Endothelial cell (in vitro differentiated cells): ENCODE measurements around the gene PRR16. TPM values are rescaled to one million over a fixed set of nuclear protein-coding genes. Genes with fewer than 3 reads are reported as not detected.

Experiments
- DNase-seq: peaks from one replicate; pipeline ENCODE4 v3.0.0; 2021; ENCODE audit warnings: low spot score
- H3K27ac Mint-ChIP-seq: one replicate; pipeline ENCODE4 v1.8.0; 2021; ENCODE audit warnings: mixed read lengths, inconsistent platforms; ENCODE audit not compliant: unreplicated experiment
- H3K27me3 Mint-ChIP-seq: one replicate; pipeline ENCODE4 v1.8.0; 2021; ENCODE audit warnings: mild to moderate bottlenecking, moderate library complexity, mixed read lengths, inconsistent platforms; ENCODE audit not compliant: unreplicated experiment
- H3K36me3 Mint-ChIP-seq: one replicate; pipeline ENCODE4 v1.8.0; 2021; ENCODE audit warnings: mild to moderate bottlenecking, low read depth, mixed read lengths, inconsistent platforms; ENCODE audit not compliant: unreplicated experiment
- H3K4me1 Mint-ChIP-seq: one replicate; pipeline ENCODE4 v1.8.0; 2021; ENCODE audit warnings: mild to moderate bottlenecking, mixed read lengths, inconsistent platforms; ENCODE audit not compliant: unreplicated experiment
- H3K4me3 Mint-ChIP-seq: one replicate; pipeline ENCODE4 v1.8.0; 2021; ENCODE audit warnings: mild to moderate bottlenecking, mixed read lengths, inconsistent platforms; ENCODE audit not compliant: unreplicated experiment
- H3K9me3 Mint-ChIP-seq: one replicate; pipeline ENCODE4 v1.8.0; 2021; ENCODE audit warnings: mixed read lengths, inconsistent platforms; ENCODE audit not compliant: unreplicated experiment
- total RNA-seq: library from RNA; stranded (reverse); fragmentation: NEBNext Ultra II Directional; extraction: Animal tissue kit (Norgen Biotek cat#: 25700); gene quantifications from one replicate; pipeline ENCODE4 v1.2.1, GENCODE V29; 2021; ENCODE audit not compliant: unreplicated experiment
- TF ChIP-seq, protein P1 (sequence below): fragments of 200-600 bp; sonication (generic); IDR thresholded peaks from one replicate; pipeline ENCODE4 v1.5.0; 2021; ENCODE audit warnings: antibody characterized with exemption; ENCODE audit not compliant: unreplicated experiment

PRR16 gene
- total RNA-seq, 1 donor from 2014 or later: not detected

DNA sequence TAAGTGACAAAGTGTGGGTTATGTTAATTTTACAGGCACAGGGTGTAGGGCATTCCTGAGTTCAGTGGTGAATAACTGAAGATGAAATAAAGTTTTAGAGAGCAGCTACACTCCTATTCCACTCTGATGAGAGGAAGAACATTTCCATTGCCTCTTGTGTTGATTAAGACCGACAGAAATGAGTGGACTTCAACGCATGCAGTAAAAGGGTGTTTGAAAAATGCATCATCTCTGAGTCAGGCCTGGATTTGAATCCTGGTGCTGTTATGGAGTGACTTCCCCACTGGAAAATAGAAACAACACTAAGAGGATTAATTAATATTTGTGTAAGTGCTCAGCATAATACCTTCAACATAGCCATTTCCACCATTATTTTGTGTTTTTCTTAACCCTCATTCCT lies 86.3 kb downstream of the PRR16 start:
- TF ChIP-seq, protein P1, sequence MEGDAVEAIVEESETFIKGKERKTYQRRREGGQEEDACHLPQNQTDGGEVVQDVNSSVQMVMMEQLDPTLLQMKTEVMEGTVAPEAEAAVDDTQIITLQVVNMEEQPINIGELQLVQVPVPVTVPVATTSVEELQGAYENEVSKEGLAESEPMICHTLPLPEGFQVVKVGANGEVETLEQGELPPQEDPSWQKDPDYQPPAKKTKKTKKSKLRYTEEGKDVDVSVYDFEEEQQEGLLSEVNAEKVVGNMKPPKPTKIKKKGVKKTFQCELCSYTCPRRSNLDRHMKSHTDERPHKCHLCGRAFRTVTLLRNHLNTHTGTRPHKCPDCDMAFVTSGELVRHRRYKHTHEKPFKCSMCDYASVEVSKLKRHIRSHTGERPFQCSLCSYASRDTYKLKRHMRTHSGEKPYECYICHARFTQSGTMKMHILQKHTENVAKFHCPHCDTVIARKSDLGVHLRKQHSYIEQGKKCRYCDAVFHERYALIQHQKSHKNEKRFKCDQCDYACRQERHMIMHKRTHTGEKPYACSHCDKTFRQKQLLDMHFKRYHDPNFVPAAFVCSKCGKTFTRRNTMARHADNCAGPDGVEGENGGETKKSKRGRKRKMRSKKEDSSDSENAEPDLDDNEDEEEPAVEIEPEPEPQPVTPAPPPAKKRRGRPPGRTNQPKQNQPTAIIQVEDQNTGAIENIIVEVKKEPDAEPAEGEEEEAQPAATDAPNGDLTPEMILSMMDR: no peak
- no peak overlapping the region for H3K4me3 Mint-ChIP-seq
- no peaks in the 10 kb centered on the region for H3K4me1 Mint-ChIP-seq
- no peaks in the 10 kb centered on the region for H3K36me3 Mint-ChIP-seq
- no peaks in the 10 kb centered on the region for H3K27me3 Mint-ChIP-seq
- DNase-seq: no peak
- no peaks in the 10 kb centered on the region for H3K9me3 Mint-ChIP-seq
- no peak overlapping the region for H3K27ac Mint-ChIP-seq

DNA sequence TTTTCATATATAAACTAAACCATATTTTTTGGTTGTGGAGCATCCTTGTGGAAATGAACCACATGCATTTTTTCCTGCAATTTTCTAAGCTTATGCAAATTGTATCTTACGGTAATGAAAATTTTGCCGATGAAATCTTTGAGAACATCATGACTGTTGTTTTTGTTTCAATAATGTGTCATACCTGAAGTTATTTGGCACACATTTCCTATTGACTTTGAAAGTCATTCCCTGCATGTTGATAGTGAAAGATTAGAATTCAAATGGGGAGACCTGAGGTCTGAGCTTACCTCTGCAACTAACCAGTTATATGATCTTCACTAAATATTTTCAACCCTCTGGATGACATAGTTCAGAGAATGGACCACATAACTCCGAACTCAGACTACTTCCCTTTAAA lies 88.5 kb downstream of the PRR16 start:
- no peaks in the 10 kb centered on the region for H3K9me3 Mint-ChIP-seq
- TF ChIP-seq, protein P1: no peak
- no peaks in the 10 kb centered on the region for H3K36me3 Mint-ChIP-seq
- H3K4me3 Mint-ChIP-seq: no peak overlapping the region
- no peaks in the 10 kb centered on the region for H3K4me1 Mint-ChIP-seq
- no peak for DNase-seq
- H3K27ac Mint-ChIP-seq: no peak overlapping the region
- H3K27me3 Mint-ChIP-seq: no peaks in the 10 kb centered on the region

DNA sequence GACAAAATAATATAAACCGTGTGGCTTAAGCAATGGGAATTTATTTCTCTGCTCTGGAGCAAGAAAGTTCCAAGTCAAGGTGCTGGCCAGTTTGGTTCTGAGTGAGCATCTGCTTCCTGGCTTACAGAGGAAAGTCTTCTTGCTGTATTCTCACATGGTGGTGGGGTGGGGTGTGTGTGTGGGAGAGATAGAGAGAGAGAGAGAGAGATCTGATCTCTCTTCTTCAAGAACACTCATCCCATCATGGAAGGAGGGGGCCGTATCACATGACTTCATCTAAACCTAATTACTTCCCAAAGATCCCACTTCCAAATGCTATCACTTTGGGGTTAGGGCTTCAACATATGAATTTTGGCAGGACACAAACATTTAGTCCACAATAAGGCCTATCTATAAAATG lies 91.2 kb downstream of the PRR16 start:
- TF ChIP-seq, protein P1: no peak
- Mint-ChIP-seq H3K9me3 (no peaks in the 10 kb centered on the region), H3K27ac (no peak overlapping the region), H3K27me3 (no peaks in the 10 kb centered on the region), H3K4me1 (no peaks in the 10 kb centered on the region), H3K36me3 (no peaks in the 10 kb centered on the region), H3K4me3 (no peak overlapping the region)
- DNase-seq: no peak

DNA sequence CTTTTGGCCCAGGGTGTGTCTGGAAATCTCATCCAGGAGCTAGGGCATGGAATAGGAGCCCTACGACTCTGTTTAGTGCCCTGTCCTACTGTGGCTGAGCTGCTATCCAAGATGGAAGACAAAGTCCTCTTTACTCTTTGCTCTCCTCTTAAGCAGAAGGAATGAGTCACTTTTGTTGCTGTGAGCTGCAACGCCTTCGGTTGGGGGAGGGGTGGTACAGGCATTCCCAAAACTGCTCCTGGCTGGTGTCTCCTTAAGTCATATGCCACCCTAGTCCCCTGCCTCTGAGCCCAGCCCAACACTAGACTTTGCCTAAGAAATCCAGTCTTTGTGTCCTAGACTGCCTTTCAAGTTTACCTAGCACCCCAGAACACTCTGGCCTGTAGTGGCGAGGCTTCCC lies 99.9 kb downstream of the PRR16 start:
- H3K4me3 Mint-ChIP-seq: no peak overlapping the region
- H3K9me3 Mint-ChIP-seq: no peaks in the 10 kb centered on the region
- no peaks in the 10 kb centered on the region for H3K27me3 Mint-ChIP-seq
- TF ChIP-seq, protein P1: no peak
- no peaks in the 10 kb centered on the region for H3K4me1 Mint-ChIP-seq
- no peak overlapping the region for H3K27ac Mint-ChIP-seq
- H3K36me3 Mint-ChIP-seq: no peaks in the 10 kb centered on the region
- DNase-seq: no peak

DNA sequence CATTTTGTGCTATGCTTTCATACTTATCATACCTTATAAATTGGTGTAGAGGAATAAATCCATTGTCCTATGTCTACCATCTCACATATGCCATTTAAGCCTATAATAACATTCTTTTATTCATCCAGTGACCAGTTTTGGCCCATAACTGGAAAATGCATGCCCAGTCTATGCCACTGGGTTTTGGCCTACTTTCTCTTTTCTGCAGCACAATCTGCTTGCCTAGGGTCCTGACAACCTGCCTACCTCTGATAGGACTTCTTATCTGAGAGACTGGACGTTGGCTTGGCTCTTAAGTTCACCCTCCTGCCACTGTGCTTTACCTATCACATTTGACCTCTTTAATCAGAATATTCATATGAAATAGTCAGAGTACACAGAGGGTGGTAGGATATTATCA lies 103.0 kb downstream of the PRR16 start:
- no peak for DNase-seq
- no peaks in the 10 kb centered on the region for H3K36me3 Mint-ChIP-seq
- no peaks in the 10 kb centered on the region for H3K27me3 Mint-ChIP-seq
- no peak overlapping the region for H3K4me3 Mint-ChIP-seq
- H3K9me3 Mint-ChIP-seq: no peaks in the 10 kb centered on the region
- H3K27ac Mint-ChIP-seq: no peak overlapping the region
- TF ChIP-seq, protein P1: no peak
- H3K4me1 Mint-ChIP-seq: no peaks in the 10 kb centered on the region
